Uterine smooth muscle cell (primary cell): ENCODE measurements around the gene KIR3DL3. TPM values are rescaled to one million over a fixed set of nuclear protein-coding genes. Genes with fewer than 3 reads are reported as not detected.

Experiments
- total RNA-seq: library from RNA; depleted of rRNA; stranded (reverse); fragments of >200 nt; gene quantifications from 2 replicates; pipeline ENCODE4 v1.2.3, GENCODE V29; 2014

The KIR3DL3 gene
- not detected in 2 replicates for total RNA-seq

DNA sequence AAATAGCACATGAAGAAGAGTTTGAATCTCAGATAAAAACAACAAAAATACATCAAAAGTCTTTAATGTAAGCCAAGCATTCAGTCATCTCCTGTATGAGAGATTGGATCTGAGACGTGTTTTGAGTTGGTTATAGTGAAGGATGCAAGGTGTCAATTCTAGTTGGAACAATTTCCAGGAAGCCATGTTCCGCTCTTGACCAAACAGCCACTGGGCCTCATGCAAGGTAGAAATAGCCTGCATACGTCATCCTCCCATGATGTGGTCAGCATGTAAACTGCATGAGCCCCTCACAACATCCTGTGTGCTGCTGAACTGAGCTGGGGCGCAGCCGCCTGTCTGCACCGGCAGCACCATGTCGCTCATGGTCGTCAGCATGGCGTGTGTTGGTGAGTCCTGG, at the start of gene KIR3DL3:
Gene KIR3DL3, plus strand, starts transcription at position 301 of the 400 bp plus-strand sequence. Its CDS starts 55 bp downstream, at position 356.

DNA sequence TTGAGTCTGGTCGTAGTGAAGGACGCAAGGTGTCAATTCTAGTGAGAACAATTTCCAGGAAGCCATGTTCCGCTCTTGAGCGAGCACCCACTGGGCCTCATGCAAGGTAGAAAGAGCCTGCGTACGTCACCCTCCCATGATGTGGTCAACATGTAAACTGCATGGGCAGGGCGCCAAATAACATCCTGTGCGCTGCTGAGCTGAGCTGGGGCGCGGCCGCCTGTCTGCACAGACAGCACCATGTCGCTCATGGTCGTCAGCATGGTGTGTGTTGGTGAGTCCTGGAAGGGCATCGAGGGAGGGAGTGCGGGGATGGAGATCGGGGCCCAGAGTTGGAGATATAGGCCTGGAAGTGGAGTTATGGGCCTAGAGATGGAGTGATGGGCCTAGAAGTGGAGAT, 14.1 kb downstream of the KIR3DL3 start, which contains the start of gene KIR2DL3:
Gene KIR2DL3, plus strand, starts transcription at position 208 of the 400 bp plus-strand sequence. Its CDS starts 33 bp downstream, at position 241.

DNA sequence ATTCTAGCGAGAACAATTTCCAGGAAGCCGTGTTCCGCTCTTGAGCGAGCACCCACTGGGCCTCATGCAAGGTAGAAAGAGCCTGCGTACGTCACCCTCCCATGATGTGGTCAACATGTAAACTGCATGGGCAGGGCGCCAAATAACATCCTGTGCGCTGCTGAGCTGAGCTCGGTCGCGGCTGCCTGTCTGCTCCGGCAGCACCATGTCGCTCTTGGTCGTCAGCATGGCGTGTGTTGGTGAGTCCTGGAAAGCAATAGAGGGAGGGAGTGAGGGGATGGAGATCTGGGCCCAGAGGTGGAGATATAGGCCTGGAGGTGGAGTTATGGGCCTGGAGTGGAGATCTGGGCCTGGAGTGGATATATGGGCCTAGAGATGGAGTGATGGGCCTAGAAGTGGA, 45.4 kb downstream of the KIR3DL3 start, which contains the start of gene KIR2DL1:
Gene KIR2DL1, plus strand, starts transcription at position 148 of the 400 bp plus-strand sequence. Its CDS starts 58 bp downstream, at position 206.

Other genes with a start within 250 kb of the KIR3DL3 start
- not detected in 2 replicates for gene LAIR2, start 221.6 kb upstream of the KIR3DL3 start, total RNA-seq
- not detected in 2 replicates for gene LILRA2, start 150.7 kb upstream of the KIR3DL3 start, total RNA-seq
- gene LILRA1, start 130.8 kb upstream of the KIR3DL3 start, total RNA-seq: not detected in 2 replicates
- not detected in 2 replicates for gene LILRB1, start 94.0 kb upstream of the KIR3DL3 start, total RNA-seq
- gene LILRB4, start 61.5 kb upstream of the KIR3DL3 start, total RNA-seq: not detected in 2 replicates
- not detected in 2 replicates for gene KIR2DL3, start 14.1 kb downstream of the KIR3DL3 start, total RNA-seq
- gene KIR2DL1, start 45.4 kb downstream of the KIR3DL3 start, total RNA-seq: not detected in 2 replicates
- not detected in 2 replicates for gene KIR2DL4, start 79.2 kb downstream of the KIR3DL3 start, total RNA-seq
- not detected in 2 replicates for gene KIR3DL1, start 92.0 kb downstream of the KIR3DL3 start, total RNA-seq
- not detected in 2 replicates for gene KIR2DS4, start 108.2 kb downstream of the KIR3DL3 start, total RNA-seq
- not detected in 2 replicates for gene KIR3DL2, start 126.0 kb downstream of the KIR3DL3 start, total RNA-seq
- gene FCAR, start 149.8 kb downstream of the KIR3DL3 start, total RNA-seq: not detected in 2 replicates
- not detected in 2 replicates for gene NCR1, start 181.7 kb downstream of the KIR3DL3 start, total RNA-seq
- gene NLRP7, start 223.1 kb downstream of the KIR3DL3 start, total RNA-seq: 0.22 TPM in 1 of 2 replicates, not detected in the other
- under 0.01 and 0.33 TPM in 2 replicates for gene NLRP2, start 241.9 kb downstream of the KIR3DL3 start, total RNA-seq